ENCODE data around the gene VAMP1. TPM values are rescaled to one million over a fixed set of nuclear protein-coding genes. Genes with fewer than 3 reads are reported as not detected.

The VAMP1 gene
- total and polyA plus RNA-seq, 10 of the 15 experiments (the other 5 are each of a cell fraction or from before 2014, with no cell fraction given) = 4.8 to 123 (median 27.5) TPM

DNA sequence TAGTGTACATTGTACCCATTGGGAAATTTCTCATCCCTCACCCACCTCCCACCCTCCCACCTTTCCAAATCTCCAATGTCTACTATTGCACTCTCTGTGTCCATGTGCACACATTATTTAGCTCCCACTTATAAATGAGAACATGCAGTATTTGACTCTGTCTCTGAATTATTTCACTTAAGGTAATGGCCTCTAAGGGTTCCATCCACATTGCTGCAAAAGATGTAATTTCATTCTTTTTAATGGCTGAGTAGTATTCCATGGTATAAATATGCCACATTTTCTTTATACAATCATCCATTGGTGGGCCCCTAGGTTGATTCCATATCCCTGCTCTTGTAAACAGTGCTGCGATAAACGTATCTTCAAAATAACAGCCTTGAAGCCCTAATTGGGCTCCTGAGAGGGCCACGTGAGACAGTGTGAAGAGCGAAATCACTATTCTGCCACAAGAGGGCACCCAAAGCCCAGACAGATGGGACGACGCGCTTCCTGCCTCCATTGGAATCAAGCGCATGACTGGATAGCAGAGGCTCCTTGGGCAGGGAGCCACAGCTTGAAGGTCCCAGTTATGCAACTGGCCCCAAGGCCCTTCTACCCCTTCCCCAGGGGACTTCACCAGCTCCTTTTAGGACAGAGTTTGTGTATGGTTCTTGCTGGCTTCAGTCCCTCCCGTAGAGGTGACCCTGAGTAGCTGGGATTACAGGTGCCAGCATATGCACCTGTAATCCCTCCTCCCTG, 47.0 kb downstream of the VAMP1 start (continued):
- TF ChIP-seq, protein P1, sequence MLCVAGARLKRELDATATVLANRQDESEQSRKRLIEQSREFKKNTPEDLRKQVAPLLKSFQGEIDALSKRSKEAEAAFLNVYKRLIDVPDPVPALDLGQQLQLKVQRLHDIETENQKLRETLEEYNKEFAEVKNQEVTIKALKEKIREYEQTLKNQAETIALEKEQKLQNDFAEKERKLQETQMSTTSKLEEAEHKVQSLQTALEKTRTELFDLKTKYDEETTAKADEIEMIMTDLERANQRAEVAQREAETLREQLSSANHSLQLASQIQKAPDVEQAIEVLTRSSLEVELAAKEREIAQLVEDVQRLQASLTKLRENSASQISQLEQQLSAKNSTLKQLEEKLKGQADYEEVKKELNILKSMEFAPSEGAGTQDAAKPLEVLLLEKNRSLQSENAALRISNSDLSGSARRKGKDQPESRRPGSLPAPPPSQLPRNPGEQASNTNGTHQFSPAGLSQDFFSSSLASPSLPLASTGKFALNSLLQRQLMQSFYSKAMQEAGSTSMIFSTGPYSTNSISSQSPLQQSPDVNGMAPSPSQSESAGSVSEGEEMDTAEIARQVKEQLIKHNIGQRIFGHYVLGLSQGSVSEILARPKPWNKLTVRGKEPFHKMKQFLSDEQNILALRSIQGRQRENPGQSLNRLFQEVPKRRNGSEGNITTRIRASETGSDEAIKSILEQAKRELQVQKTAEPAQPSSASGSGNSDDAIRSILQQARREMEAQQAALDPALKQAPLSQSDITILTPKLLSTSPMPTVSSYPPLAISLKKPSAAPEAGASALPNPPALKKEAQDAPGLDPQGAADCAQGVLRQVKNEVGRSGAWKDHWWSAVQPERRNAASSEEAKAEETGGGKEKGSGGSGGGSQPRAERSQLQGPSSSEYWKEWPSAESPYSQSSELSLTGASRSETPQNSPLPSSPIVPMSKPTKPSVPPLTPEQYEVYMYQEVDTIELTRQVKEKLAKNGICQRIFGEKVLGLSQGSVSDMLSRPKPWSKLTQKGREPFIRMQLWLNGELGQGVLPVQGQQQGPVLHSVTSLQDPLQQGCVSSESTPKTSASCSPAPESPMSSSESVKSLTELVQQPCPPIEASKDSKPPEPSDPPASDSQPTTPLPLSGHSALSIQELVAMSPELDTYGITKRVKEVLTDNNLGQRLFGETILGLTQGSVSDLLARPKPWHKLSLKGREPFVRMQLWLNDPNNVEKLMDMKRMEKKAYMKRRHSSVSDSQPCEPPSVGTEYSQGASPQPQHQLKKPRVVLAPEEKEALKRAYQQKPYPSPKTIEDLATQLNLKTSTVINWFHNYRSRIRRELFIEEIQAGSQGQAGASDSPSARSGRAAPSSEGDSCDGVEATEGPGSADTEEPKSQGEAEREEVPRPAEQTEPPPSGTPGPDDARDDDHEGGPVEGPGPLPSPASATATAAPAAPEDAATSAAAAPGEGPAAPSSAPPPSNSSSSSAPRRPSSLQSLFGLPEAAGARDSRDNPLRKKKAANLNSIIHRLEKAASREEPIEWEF (IDR thresholded peaks at IDR 0.05; ENCODE audit: insufficient replicate concordance, low read depth, low read length) = no peak
- TF ChIP-seq, protein P2, sequence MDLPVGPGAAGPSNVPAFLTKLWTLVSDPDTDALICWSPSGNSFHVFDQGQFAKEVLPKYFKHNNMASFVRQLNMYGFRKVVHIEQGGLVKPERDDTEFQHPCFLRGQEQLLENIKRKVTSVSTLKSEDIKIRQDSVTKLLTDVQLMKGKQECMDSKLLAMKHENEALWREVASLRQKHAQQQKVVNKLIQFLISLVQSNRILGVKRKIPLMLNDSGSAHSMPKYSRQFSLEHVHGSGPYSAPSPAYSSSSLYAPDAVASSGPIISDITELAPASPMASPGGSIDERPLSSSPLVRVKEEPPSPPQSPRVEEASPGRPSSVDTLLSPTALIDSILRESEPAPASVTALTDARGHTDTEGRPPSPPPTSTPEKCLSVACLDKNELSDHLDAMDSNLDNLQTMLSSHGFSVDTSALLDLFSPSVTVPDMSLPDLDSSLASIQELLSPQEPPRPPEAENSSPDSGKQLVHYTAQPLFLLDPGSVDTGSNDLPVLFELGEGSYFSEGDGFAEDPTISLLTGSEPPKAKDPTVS (IDR thresholded peaks at IDR 0.05; ENCODE audit: low read depth, low read length) = no peak
- no peak for TF ChIP-seq CEBPB (IDR thresholded peaks at IDR 0.05; ENCODE audit: borderline replicate concordance in 1 of 2, low read depth in 2 of 2, low read length in 2 of 2)
- 0 out of 2 replicates have a peak, but pooled peaks have one; percentile 10 for TF ChIP-seq ZNF207 (IDR thresholded peaks at IDR 0.05; ENCODE audit: borderline replicate concordance)
- no peak for TF ChIP-seq ZNF217 (IDR thresholded peaks at IDR 0.05)
- no peak for TF ChIP-seq ZNF384 (IDR thresholded peaks at IDR 0.05; ENCODE audit: borderline replicate concordance, low read depth, low read length)
- peak; percentile 81 for TF ChIP-seq MXI1 (IDR thresholded peaks at IDR 0.05; ENCODE audit: low read depth, low read length)
- TF ChIP-seq YBX1 (IDR thresholded peaks at IDR 0.05) = no peak
- TF ChIP-seq MEF2B (IDR thresholded peaks at IDR 0.05; ENCODE audit: partially characterized antibody, poor library complexity, severe bottlenecking) = peak; percentile 57
- TF ChIP-seq, protein P3, sequence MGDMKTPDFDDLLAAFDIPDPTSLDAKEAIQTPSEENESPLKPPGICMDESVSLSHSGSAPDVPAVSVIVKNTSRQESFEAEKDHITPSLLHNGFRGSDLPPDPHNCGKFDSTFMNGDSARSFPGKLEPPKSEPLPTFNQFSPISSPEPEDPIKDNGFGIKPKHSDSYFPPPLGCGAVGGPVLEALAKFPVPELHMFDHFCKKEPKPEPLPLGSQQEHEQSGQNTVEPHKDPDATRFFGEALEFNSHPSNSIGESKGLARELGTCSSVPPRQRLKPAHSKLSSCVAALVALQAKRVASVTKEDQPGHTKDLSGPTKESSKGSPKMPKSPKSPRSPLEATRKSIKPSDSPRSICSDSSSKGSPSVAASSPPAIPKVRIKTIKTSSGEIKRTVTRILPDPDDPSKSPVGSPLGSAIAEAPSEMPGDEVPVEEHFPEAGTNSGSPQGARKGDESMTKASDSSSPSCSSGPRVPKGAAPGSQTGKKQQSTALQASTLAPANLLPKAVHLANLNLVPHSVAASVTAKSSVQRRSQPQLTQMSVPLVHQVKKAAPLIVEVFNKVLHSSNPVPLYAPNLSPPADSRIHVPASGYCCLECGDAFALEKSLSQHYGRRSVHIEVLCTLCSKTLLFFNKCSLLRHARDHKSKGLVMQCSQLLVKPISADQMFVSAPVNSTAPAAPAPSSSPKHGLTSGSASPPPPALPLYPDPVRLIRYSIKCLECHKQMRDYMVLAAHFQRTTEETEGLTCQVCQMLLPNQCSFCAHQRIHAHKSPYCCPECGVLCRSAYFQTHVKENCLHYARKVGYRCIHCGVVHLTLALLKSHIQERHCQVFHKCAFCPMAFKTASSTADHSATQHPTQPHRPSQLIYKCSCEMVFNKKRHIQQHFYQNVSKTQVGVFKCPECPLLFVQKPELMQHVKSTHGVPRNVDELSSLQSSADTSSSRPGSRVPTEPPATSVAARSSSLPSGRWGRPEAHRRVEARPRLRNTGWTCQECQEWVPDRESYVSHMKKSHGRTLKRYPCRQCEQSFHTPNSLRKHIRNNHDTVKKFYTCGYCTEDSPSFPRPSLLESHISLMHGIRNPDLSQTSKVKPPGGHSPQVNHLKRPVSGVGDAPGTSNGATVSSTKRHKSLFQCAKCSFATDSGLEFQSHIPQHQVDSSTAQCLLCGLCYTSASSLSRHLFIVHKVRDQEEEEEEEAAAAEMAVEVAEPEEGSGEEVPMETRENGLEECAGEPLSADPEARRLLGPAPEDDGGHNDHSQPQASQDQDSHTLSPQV (IDR thresholded peaks at IDR 0.05) = no peak
- TF ChIP-seq IKZF2 (IDR thresholded peaks at IDR 0.05) = peak; percentile 66 to 73
- TF ChIP-seq, protein P4, sequence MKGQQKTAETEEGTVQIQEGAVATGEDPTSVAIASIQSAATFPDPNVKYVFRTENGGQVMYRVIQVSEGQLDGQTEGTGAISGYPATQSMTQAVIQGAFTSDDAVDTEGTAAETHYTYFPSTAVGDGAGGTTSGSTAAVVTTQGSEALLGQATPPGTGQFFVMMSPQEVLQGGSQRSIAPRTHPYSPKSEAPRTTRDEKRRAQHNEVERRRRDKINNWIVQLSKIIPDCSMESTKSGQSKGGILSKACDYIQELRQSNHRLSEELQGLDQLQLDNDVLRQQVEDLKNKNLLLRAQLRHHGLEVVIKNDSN (IDR thresholded peaks at IDR 0.05; ENCODE audit: borderline replicate concordance, extremely low read length, insufficient read depth, low read depth, low read length) = peak; percentile 72
- TF ChIP-seq, protein P5, sequence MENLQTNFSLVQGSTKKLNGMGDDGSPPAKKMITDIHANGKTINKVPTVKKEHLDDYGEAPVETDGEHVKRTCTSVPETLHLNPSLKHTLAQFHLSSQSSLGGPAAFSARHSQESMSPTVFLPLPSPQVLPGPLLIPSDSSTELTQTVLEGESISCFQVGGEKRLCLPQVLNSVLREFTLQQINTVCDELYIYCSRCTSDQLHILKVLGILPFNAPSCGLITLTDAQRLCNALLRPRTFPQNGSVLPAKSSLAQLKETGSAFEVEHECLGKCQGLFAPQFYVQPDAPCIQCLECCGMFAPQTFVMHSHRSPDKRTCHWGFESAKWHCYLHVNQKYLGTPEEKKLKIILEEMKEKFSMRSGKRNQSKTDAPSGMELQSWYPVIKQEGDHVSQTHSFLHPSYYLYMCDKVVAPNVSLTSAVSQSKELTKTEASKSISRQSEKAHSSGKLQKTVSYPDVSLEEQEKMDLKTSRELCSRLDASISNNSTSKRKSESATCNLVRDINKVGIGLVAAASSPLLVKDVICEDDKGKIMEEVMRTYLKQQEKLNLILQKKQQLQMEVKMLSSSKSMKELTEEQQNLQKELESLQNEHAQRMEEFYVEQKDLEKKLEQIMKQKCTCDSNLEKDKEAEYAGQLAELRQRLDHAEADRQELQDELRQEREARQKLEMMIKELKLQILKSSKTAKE (IDR thresholded peaks at IDR 0.05; ENCODE audit: low read depth, poor library complexity, severe bottlenecking) = peak; percentile 65
- TF ChIP-seq LARP7 (IDR thresholded peaks at IDR 0.05) = peak; percentile 28; the same call in 1 of the 2 replicates
